ENCODE data around the gene PIAS4.

Gene PIAS4

DNA sequence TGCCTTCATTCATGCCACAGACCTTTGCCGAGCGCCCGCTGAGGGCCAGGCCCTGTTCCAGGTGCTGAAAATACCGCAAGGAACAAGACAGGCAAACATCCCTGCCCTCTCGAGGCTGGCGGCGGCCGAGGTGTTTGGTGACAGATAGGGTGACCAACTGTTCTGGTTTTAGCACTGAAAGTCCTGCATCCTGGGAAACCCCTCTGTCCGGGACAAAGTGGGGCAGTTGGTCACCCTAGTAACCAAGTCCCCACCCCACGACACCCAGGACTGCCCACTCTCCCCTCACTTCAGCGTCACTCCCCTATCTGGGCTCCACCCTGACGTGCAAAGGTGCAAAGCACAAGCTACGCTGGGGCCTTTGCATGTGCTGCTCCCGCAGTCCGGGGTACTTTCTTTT, 41.9 kb downstream of the PIAS4 start:
- no peak overlapping the region for H3K4me3 ChIP-seq (ENCODE audit: low read depth, low read length)
- in situ Hi-C loops (cut with HindIII; ENCODE audit: low sequenced_read_pairs) = no loop called here
- DNase-seq (ENCODE audit: low read depth) = no peak
- TF ChIP-seq, protein P1, sequence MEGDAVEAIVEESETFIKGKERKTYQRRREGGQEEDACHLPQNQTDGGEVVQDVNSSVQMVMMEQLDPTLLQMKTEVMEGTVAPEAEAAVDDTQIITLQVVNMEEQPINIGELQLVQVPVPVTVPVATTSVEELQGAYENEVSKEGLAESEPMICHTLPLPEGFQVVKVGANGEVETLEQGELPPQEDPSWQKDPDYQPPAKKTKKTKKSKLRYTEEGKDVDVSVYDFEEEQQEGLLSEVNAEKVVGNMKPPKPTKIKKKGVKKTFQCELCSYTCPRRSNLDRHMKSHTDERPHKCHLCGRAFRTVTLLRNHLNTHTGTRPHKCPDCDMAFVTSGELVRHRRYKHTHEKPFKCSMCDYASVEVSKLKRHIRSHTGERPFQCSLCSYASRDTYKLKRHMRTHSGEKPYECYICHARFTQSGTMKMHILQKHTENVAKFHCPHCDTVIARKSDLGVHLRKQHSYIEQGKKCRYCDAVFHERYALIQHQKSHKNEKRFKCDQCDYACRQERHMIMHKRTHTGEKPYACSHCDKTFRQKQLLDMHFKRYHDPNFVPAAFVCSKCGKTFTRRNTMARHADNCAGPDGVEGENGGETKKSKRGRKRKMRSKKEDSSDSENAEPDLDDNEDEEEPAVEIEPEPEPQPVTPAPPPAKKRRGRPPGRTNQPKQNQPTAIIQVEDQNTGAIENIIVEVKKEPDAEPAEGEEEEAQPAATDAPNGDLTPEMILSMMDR (IDR thresholded peaks at IDR 0.05; ENCODE audit: low read depth, low read length, missing control alignments) = no peak

DNA sequence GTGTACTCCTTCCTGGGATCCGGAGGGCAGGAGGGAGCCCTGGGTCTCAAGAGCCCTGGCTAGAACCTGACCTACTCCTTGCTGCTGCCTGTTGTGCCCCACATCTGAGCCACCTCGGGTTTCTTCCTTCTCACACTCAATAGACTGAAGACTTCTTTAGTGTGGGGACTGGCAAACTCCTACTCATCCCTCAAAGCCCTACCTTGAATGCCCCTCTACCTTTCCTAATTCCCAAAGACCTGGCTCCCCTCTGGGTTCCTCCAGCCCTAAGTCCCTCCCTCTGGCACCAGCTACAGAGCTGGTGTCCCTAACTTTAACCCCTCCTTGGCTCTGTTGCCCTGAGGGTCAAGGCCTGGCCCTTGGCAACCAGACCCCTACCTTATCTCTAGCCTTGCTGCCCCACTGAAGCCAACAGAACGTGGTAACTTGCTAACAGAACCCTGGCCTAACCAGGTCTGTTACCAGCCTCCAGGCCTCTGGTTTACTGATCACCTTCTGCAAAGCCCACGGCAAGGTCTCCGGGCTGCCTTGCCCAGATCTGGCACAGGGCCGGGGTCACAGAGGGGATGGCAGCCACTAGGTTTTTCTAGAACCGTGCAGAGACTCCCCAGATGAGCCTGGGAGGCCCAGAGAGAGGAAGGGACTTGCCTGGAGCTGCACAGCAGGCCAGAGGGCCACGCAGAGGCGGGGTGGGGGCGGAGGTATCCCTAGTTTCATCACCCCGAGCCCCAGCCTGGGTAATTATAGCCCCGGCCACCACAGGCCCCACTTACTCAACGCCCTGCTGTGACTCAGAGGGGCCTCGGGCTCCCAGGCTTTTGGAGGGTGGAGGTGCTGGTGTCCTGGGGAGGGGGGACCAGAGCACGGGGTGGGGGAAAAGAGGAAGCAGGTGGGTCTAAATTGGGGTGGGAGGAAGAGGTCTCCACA, 43.9 kb downstream of the PIAS4 start:
- in situ Hi-C loops (cut with HindIII; ENCODE audit: low sequenced_read_pairs) = no loop called here
- TF ChIP-seq, protein P1 (IDR thresholded peaks at IDR 0.05; ENCODE audit: low read depth, low read length, missing control alignments) = no peak
- no peak for DNase-seq (ENCODE audit: low read depth)
- no peak overlapping the region for H3K4me3 ChIP-seq (ENCODE audit: low read depth, low read length)

DNA sequence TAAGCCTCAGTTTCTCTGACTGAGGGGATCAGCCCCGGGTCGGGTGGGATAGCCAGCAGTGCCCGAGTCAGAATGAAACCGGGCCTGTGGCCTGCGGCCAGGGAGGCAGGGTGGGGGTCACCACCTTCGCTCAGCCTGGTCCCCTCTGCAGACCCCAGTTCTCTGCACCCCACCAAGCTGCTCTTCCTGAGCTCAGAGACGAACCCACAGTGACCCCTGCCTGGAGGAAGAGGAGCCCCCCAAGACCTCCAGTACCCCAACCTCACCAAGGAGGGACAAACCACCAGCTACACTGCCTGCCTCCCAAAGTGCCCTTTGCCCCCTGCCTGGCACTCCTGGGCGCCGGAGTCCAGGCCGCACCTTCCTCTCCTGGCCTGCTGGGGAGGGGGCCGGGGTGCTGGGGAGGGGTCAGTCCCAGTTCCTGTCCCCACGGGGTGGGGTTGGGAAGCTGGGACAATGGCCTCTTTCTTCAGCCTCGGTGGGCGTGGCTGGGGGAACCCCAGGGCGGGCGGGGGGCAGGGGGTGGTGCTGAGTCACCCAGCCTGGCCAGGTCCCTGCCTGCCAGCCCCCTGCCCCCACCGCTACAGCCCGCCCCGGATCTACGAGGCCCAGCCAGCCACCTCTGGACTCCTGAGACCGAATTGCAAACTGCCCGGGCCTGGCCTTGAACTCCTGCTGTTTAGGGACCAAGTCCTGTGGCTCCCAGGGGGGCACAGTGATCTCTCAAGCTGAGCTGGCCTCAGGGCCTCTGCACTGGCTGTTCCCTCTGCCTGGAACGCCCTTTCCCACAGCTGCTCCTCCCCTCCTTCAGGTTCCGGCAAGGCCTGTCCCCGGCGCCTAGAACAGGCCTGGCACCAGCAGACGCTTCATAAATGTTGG, 44.8 kb downstream of the PIAS4 start:
- no peak for DNase-seq (ENCODE audit: low read depth)
- H3K4me3 ChIP-seq (ENCODE audit: low read depth, low read length) = no peak overlapping the region
- in situ Hi-C loops (cut with HindIII; ENCODE audit: low sequenced_read_pairs) = no loop called here

DNA sequence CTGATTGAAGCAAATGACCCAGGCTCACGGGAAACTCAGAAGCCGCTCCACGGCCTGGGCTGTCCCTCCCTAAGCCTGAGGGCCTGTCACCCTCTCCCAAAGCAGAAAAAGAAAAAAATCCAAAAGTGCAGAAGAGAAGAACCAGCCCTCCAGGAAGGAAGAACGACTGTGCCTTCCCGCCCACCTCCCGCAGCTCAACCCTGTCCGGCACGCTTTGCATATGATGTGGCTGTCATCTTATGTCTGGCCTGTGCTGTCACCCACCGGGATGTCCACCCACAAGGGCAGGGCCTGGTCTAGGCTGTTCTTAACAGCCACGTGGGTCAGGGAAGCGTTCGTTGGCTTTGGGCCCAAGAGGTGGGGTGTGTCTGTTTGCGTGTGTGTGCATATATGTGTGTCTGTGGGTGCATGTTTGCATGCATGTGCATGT, 45.5 kb downstream of the PIAS4 start:
- in situ Hi-C loops (cut with HindIII; ENCODE audit: low sequenced_read_pairs) = no loop called here
- TF ChIP-seq, protein P1 (IDR thresholded peaks at IDR 0.05; ENCODE audit: low read depth, low read length, missing control alignments) = no peak
- no peak for DNase-seq (ENCODE audit: low read depth)
- H3K4me3 ChIP-seq (ENCODE audit: low read depth, low read length) = no peak overlapping the region

More for the DNA sequence above, 44.8 kb downstream of the PIAS4 start:
- TF ChIP-seq, protein P1 (IDR thresholded peaks at IDR 0.05; ENCODE audit: low read depth, low read length, missing control alignments) = no peak

DNA sequence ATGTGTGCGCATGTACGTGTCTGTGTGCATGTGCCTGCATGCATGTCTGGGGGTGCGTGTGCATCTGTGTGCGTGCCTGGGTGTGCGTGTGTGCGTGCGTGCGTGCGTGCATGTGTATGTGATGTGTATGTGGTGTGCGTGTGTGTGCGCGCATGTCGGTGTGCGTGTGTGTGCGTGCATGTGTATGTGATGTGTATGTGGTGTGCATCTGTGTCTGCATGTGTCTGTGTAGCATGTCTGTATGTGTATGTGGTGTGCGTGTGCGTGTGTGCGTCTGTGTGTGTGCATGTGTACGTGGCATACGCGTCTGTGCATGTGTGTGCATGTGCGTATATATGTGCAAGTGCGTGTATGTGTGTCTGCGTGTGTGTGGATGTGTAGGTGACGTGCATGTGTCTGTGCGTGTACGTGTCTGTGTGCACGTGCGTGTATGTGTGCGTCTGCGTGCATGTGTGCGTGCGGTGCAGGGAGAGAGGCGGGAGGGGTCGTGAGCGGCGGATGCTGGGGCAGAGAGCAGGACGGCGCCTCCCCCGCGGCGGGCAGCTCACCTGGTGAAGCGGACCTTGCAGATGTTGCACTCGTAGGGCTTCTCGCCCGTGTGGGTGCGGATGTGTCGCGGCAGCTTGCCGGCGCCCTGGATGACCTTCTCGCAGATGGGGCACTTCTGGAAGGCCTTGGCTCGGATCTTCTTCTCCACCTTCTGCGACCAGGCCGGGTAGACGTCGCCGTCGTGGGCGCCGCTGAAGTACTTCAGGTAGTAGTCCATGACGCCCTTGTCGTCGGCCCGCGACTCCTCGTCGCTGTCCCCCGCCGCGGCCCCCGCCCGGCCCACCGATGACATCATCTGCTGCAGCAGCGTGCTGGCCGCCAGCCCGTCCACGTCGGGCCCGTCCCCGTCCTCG, 46.1 kb downstream of the PIAS4 start:
- DNase-seq (ENCODE audit: low read depth) = no peak
- in situ Hi-C loops (cut with HindIII; ENCODE audit: low sequenced_read_pairs) = no loop called here
- TF ChIP-seq, protein P1 (IDR thresholded peaks at IDR 0.05; ENCODE audit: low read depth, low read length, missing control alignments) = no peak
- no peak overlapping the region for H3K4me3 ChIP-seq (ENCODE audit: low read depth, low read length)
